HT-29 (cell line): ENCODE data around the gene ZDHHC5. TPM values are rescaled to one million over a fixed set of nuclear protein-coding genes. Genes with fewer than 3 reads are reported as not detected.

Source experiments
- DNase-seq: peaks from one replicate; pipeline ENCODE4 v3.0.0-alpha.2; 2015; ENCODE audit warnings: low spot score
- small RNA-seq: library from RNA; depleted of rRNA; stranded (forward); fragments of <200 nt; gene quantifications from one replicate; pipeline ENCODE3, GENCODE V24; 2014
- total RNA-seq: library from RNA; depleted of rRNA; stranded (reverse); fragments of >200 nt; shearing (Covaris generic); gene quantifications from 2 replicates; pipeline ENCODE4 v1.2.3, GENCODE V29; 2014; rRNA removed

The ZDHHC5 gene
- total RNA-seq, 1 experiment from 2014 or later: 63.0 TPM

DNA sequence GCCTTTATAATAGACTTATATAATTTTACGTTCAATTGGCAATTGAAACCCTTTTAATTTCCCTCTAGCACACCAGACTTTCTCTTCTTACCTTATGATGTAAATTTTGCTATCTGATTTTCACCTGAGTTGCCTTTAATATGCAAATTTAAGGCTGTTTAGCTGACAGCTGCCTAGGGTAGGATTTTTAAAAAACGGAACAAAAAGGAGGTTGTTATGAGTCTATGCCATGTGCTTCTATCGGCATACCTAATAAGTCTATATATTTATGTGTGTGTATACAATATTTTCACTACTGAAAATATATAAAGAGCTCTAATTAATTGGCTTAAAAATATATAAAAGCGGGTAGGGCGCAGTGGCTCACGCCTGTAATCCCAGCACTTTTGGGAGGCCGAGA lies 61.6 kb downstream of the ZDHHC5 start:
- DNase-seq: no peak

DNA sequence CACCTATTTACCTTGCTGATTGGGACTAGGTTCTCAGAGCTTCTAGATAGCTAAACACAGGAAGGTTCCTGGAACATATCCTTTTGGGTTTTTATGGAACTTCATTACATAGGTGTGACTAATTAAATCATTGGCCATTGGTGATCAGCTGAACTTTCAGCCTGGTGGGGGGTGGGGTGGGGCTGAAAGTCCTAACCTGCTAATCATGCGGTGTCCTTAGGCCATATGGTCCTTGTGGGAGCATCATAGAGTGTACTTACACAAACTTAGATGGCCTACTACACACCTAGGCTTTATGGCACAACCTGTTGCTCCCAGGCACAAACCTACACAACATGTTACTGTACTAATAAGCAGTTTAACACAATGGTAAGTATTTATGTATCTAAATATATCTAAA lies 64.7 kb downstream of the ZDHHC5 start:
- no peak for DNase-seq

DNA sequence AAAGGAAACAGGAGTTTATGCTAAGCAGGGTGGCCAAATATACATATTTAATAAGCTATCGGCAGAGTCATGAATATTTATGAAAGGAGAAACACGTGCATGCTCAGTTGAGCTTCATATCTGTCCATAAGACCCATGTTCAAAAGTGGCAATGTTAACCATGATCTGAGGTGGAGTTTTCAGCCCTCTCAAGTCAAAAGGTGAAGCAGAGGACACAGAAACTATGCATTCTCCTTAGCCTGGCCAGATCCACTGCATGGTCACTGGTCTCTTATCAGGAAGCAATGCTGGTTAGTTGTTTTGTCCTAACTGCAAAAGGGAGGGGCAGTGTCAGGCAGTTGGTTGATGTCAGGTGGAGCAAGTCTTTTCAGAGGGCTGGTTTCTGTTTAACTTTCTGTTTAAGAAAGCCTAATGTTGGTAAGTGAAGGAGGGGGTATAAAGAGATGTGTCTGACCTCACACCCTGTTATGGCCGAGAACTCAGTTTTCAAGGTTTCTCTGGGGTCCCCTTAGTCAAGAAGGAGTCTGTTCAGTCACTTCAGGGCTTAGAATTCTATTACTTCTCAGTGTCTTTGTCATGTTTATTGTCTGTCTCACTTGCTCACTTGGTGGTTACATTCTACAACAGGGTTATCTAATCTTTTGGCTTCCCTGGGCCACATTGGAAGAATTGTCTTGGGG lies 67.8 kb downstream of the ZDHHC5 start:
- no peak for DNase-seq

DNA sequence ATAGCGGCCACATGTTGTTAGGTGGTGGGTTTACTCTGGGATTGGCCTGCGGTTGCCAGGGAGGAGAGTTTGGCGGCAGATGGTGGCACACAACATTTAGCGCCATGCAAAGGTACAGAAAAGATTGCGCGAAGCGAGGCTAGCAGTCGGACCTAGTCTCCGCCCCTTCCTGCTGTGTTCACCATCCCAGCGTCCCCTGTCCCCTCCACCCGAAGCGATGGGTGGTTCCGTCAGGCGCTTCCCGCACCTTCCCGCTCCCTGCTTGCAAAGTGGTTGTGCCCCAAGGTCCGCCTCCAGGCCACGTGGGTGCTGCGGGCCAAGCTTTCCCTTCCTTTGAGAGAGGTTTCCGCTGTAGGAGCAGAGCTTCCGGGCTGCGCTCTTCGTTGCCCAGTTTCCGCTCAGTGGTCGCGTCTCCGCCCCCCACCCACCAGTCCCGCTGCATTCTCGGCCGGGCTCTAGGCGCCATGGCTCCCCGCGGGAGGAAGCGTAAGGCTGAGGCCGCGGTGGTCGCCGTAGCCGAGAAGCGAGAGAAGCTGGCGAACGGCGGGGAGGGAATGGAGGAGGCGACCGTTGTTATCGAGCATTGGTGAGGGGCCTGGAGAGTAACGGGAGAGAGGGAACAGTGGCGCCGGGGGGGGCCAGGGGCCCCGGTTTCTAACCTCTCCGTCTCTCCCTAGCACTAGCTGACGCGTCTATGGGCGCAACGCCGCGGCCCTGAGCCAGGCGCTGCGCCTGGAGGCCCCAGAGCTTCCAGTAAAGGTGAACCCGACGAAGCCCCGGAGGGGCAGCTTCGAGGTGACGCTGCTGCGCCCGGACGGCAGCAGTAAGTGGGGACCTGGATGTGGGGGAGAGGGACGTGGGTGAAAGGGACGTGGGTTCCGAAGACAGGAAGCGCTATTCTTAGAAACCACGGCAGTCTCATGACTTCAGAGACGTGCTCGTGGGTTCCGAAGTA lies 73.5 kb downstream of the ZDHHC5 start, which contains the start of gene SELENOH:
SELENOH (plus strand) TSS at position 360 of the 955 bp plus-strand sequence; CDS start at position 465, 105 bp downstream.
- peak; percentile 99 for DNase-seq

DNA sequence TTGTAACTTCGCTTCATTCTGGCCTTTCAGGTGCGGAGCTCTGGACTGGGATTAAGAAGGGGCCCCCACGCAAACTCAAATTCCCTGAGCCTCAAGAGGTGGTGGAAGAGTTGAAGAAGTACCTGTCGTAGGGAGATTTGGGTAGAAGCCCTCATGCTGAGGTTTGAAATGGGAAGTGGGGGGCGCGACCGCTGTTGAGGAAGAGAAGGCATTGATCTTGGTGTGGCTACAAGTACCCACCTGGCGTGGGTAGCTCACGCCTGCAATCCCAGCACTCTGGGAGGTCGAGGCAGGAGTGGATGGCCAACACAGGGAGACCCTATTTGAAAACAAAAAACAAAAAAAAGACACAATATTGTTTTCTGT lies 74.2 kb downstream of the ZDHHC5 start:
- no peak for DNase-seq

DNA sequence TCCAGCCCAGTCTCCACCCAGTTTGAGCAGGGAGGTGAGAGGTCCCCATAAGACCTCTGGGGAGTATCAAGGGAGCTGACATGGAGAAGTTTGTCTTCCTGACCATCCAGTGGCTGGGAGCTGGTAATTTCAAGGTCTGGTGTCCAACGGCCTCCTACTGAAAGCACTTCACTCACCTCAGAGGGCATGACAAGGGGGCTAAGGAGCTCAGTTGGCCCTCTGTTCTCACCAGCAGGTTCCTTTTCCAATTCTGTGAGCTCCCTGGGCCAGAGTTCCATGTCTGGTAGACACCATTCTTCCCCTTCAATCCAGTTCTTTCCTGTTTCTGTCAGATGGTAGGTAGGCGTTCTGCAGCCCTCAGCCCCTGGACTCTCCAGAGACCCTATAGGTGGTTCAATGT lies 76.4 kb downstream of the ZDHHC5 start:
- DNase-seq: no peak

DNA sequence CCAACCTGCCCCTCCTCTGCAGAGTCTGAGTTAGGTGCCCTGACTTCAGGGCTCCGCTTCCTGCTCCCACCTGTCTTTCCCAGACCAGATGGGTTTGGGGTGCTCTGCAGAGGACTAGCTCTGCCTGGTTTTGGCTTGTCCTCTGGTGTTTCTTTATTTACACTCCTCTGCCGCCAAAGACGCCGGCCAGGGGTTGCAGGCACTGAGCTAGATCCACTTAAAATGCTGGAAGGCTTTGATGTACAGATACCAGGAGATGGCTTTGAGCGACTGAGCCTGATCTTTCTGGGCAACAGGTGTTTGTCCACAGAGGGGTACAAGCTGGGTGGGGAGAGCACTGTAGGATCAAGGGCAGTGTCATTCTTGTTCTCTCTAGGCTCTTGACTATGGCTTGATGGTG lies 77.3 kb downstream of the ZDHHC5 start:
- no peak for DNase-seq

DNA sequence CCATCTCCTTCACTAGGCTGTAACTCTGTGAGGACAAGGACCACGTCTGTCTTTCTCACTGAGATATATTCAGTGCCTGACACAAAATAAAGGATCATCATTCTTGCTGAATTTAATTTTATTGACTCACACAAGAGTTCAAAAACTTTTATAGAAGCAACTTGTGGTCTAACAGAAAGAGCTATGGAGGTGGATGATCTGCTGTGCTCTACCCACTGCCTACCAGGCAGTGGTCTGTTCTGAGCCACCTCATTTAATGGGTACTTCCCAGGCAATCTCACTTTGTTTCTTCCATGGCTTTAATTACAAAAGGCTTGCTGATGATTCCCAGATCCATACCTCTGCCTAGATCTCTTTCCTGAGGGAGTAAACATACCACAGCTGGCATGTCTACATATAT lies 79.0 kb downstream of the ZDHHC5 start:
- DNase-seq: no peak

Small RNA genes within 50 kb of the gene (small RNA-seq; reads per million reads assigned to genes)
- gene MIR130A (not detected), gene TMX2-CTNND1 (not detected)

Other genes with a start within 250 kb of the ZDHHC5 start
- gene SLC43A3, start 241.0 kb upstream of the ZDHHC5 start, total RNA-seq: not detected in 2 replicates
- gene RTN4RL2, start 207.6 kb upstream of the ZDHHC5 start, total RNA-seq: 0.79 and 1.1 TPM in 2 replicates
- 47.7 and 60.8 TPM in 2 replicates for gene SLC43A1, start 152.4 kb upstream of the ZDHHC5 start, total RNA-seq
- 133 and 143 TPM in 2 replicates for gene TIMM10, start 137.4 kb upstream of the ZDHHC5 start, total RNA-seq
- not detected in 2 replicates for gene SMTNL1, start 130.5 kb upstream of the ZDHHC5 start, total RNA-seq
- gene UBE2L6, start 100.4 kb upstream of the ZDHHC5 start, total RNA-seq: 1.3 and 3.5 TPM in 2 replicates
- not detected in 2 replicates for gene SERPING1, start 70.4 kb upstream of the ZDHHC5 start, total RNA-seq
- not detected in 2 replicates for gene YPEL4, start 18.2 kb upstream of the ZDHHC5 start, total RNA-seq
- gene CLP1, start 10.4 kb upstream of the ZDHHC5 start, total RNA-seq: 19.1 and 19.8 TPM in 2 replicates
- 28.9 and 35.0 TPM in 2 replicates for gene MED19, start 44.1 kb downstream of the ZDHHC5 start, total RNA-seq
- gene TMX2, start 44.5 kb downstream of the ZDHHC5 start, total RNA-seq: 148 and 150 TPM in 2 replicates
- gene SELENOH, start 73.4 kb downstream of the ZDHHC5 start, total RNA-seq: 352 and 413 TPM in 2 replicates
- gene BTBD18, start 83.7 kb downstream of the ZDHHC5 start, total RNA-seq: not detected in 2 replicates
- gene CTNND1, start 93.7 kb downstream of the ZDHHC5 start, total RNA-seq: 134 and 185 TPM in 2 replicates